HEK293 (cell line): ENCODE data around the gene UFSP1.

ENCODE experiments used
- CTCF ChIA-PET: fragments of 350-600 bp; formaldehyde crosslinking; extraction: SDS; loops from one replicate; lab custom pipeline; 2021; ENCODE audit warnings: antibody characterized with exemption; lab: Yijun Ruan, JAX
- POLR2A ChIA-PET: fragments of 300-600 bp; formaldehyde crosslinking; extraction: SDS; loops from one replicate; lab custom pipeline; 2020; ENCODE audit warnings: antibody characterized with exemption, inconsistent platforms; lab: Yijun Ruan, JAX
- H3K27ac ChIP-seq: fragments of 200-500 bp; sonication (Bioruptor generic); 2 replicates; pipeline ENCODE4 v1.5.1; 2014; ENCODE audit warnings: low read depth, low read length, control low read depth, inconsistent platforms; ENCODE audit errors: extremely low read depth
- H3K36me3 ChIP-seq, 2 experiments: fragments of 200-500 bp in 1 of 2; sonication (Bioruptor generic) in 1 of 2; 1 replicate in 1 of 2; 2 replicates in 1 of 2; pipeline ENCODE4 v1.5.1; 2014 to 2017; ENCODE audit warnings: inconsistent platforms in 2 of 2, low read length in 2 of 2; ENCODE audit not compliant: control insufficient read depth in 2 of 2, insufficient read depth in 1 of 2
- H3K4me1 ChIP-seq: fragments of 200-500 bp; sonication (Bioruptor generic); 2 replicates; pipeline ENCODE4 v1.5.1; 2014; ENCODE audit warnings: mild to moderate bottlenecking, low read length, inconsistent platforms; ENCODE audit not compliant: control insufficient read depth, insufficient read depth
- H3K4me3 ChIP-seq: 2 replicates; pipeline ENCODE4 v1.5.1; 2011; ENCODE audit warnings: low read depth, mild to moderate bottlenecking, control low read depth, low read length, moderate library complexity
- H3K9me3 ChIP-seq: fragments of 200-500 bp; sonication (Bioruptor generic); 2 replicates; pipeline ENCODE4 v1.5.1; 2014; ENCODE audit warnings: low read depth, low read length, inconsistent platforms; ENCODE audit not compliant: control insufficient read depth, insufficient read depth
- ELK4 ChIP-seq: IDR thresholded peaks from 2 replicates; pipeline ENCODE4 v1.6.1; 2011; ENCODE audit warnings: mild to moderate bottlenecking, low read depth, low read length, borderline replicate concordance
- KLF10 ChIP-seq: fragments of 450-650 bp; IDR thresholded peaks from 2 replicates; pipeline ENCODE4 v1.5.1; 2018; ENCODE audit warnings: missing biosample characterization, mild to moderate bottlenecking, missing genetic modification characterization
- PRDM10 ChIP-seq: fragments of 450-650 bp; formaldehyde crosslinking; IDR thresholded peaks from 2 replicates; pipeline ENCODE4 v1.5.1; 2016; ENCODE audit warnings: missing biosample characterization, missing genetic modification characterization
- SP3 ChIP-seq: fragments of 450-650 bp; formaldehyde crosslinking; IDR thresholded peaks from 2 replicates; pipeline ENCODE4 v1.5.1; 2016; ENCODE audit warnings: missing biosample characterization, missing genetic modification characterization
- WT1 ChIP-seq: fragments of 450-650 bp; formaldehyde crosslinking; IDR thresholded peaks from 2 replicates; pipeline ENCODE4 v1.5.1; 2016; ENCODE audit warnings: missing biosample characterization, missing genetic modification characterization
- YY2 ChIP-seq: fragments of 450-650 bp; formaldehyde crosslinking; IDR thresholded peaks from 2 replicates; pipeline ENCODE4 v1.5.1; 2016; ENCODE audit warnings: missing biosample characterization, missing genetic modification characterization
- ZBTB48 ChIP-seq: fragments of 450-650 bp; formaldehyde crosslinking; IDR thresholded peaks from 2 replicates; pipeline ENCODE4 v1.5.1; 2016; ENCODE audit warnings: missing biosample characterization, missing genetic modification characterization
- ZFP41 ChIP-seq: fragments of 450-650 bp; formaldehyde crosslinking; IDR thresholded peaks from 2 replicates; pipeline ENCODE4 v1.5.1; 2016; ENCODE audit warnings: missing biosample characterization, missing genetic modification characterization, borderline replicate concordance
- ZNF701 ChIP-seq: fragments of 450-650 bp; formaldehyde crosslinking; IDR thresholded peaks from 2 replicates; pipeline ENCODE4 v1.5.1; 2016; ENCODE audit warnings: missing biosample characterization, missing genetic modification characterization
- ZSCAN18 ChIP-seq: fragments of 450-650 bp; formaldehyde crosslinking; IDR thresholded peaks from 2 replicates; pipeline ENCODE4 v1.5.1; 2016; ENCODE audit warnings: missing biosample characterization, missing genetic modification characterization
- ZXDB ChIP-seq: fragments of 450-650 bp; formaldehyde crosslinking; IDR thresholded peaks from 2 replicates; pipeline ENCODE4 v1.5.1; 2016; ENCODE audit warnings: missing biosample characterization, missing genetic modification characterization

UFSP1 gene

GRCh38 chr7:100900978-100901377, 11.5 kb upstream of the UFSP1 start:
- ChIA-PET CTCF (interaction anchor here (2.2 to 3.9 kb wide), 2 partner anchors 158 to 176 kb away, joined by 7 to 22 read pairs; no protein-coding TSS in a partner anchor), POLR2A (no interaction called here)
- H3K4me1 ChIP-seq = no peaks in the 10 kb centered on the region
- H3K4me3 ChIP-seq = no peak overlapping the region
- H3K9me3 ChIP-seq = no peaks in the 10 kb centered on the region
- H3K36me3 ChIP-seq = no peaks in the 10 kb centered on the region
- no peak overlapping the region for H3K27ac ChIP-seq
- TF ChIP-seq ELK4 (no peak), ZNF701 (no peak), WT1 (no peak), PRDM10 (tag by site-specific recombination) (no peak), ZSCAN18 (tag by site-specific recombination) (no peak), YY2 (tag by site-specific recombination) (no peak), KLF10 (tag by site-specific recombination) (no peak), SP3 (tag by site-specific recombination) (no peak), ZBTB48 (tag by site-specific recombination) (no peak), ZFP41 (tag by site-specific recombination) (no peak)

GRCh38 chr7:100899432-100899831, 9.9 kb upstream of the UFSP1 start:
- no peak for TF ChIP-seq PRDM10 (tag by site-specific recombination)
- 0 out of 2 replicates have a peak, but pooled peaks have one; percentile 28 for TF ChIP-seq ZXDB
- no peak overlapping the region for H3K4me3 ChIP-seq
- ChIA-PET CTCF (interaction anchor here (0.6 to 3.9 kb wide), 6 partner anchors 34 to 633 kb away, joined by 3 to 27 read pairs (median 6); no protein-coding TSS in a partner anchor), POLR2A (no interaction called here)
- H3K4me1 ChIP-seq = no peaks in the 10 kb centered on the region; the same call in 1 of the 2 replicates
- no peaks in the 10 kb centered on the region for H3K36me3 ChIP-seq
- no peak overlapping the region for H3K27ac ChIP-seq
- H3K9me3 ChIP-seq = no peaks in the 10 kb centered on the region
